Peyer's patch (tissue), 4 donors: ENCODE measurements around the gene TMCC3. TPM values are rescaled to one million over a fixed set of nuclear protein-coding genes. Genes with fewer than 3 reads are reported as not detected.
"Not testable (repeated sequence)": the region's sequence is repeated elsewhere in the genome, so short reads cannot be mapped to it uniquely, and the experiment has no call there.

Experiments
- DNase-seq, 3 donors: peaks; one replicate each; pipeline ENCODE4 v3.0.0-alpha.2; 2017 to 2019
- H3K27ac ChIP-seq, 4 donors: fragments of 200-600 bp; sonication (generic); one replicate each; pipeline ENCODE4 v1.5.1; 2016 to 2019
- H3K27me3 ChIP-seq, 2 donors: fragments of 200-600 bp; sonication (generic); one replicate each; pipeline ENCODE4 v1.5.1; 2019
- H3K36me3 ChIP-seq, 3 donors: fragments of 200-600 bp; sonication (generic); one replicate each; pipeline ENCODE4 v1.5.1; 2016 to 2019
- H3K4me1 ChIP-seq, 4 donors: fragments of 200-600 bp; sonication (generic); one replicate each; pipeline ENCODE4 v1.5.1; 2016 to 2019
- H3K4me3 ChIP-seq, 4 donors: fragments of 200-600 bp; sonication (generic); 1 replicate in 3 of 4; 2 replicates in 1 of 4; pipeline ENCODE4 v1.5.1; 2016 to 2019; ENCODE audit warnings: mild to moderate bottlenecking in 1 of 4
- H3K9me3 ChIP-seq, 4 donors: fragments of 200-600 bp; sonication (generic); one replicate each; pipeline ENCODE4 v1.5.1; 2016 to 2019; ENCODE audit warnings: mild to moderate bottlenecking in 1 of 4
- CTCF ChIP-seq, 6 experiments: fragments of 450-650 bp in 4 of 6; fragments of 200-600 bp in 2 of 6; sonication (generic) in 1 of 6; IDR thresholded peaks; one replicate each; pipeline ENCODE4 v1.5.1; 2017 to 2019; ENCODE audit warnings: antibody characterized with exemption in 6 of 6, mild to moderate bottlenecking in 3 of 6, moderate library complexity in 1 of 6
- POLR2A ChIP-seq, 2 donors: fragments of 450-650 bp; IDR thresholded peaks; one replicate each; pipeline ENCODE4 v1.5.1; 2017; ENCODE audit warnings: antibody characterized with exemption in 2 of 2, mild to moderate bottlenecking in 2 of 2, moderate library complexity in 2 of 2
- total RNA-seq, 4 donors: library from RNA; depleted of rRNA; stranded (reverse); fragments of >200 nt; gene quantifications; one replicate each; pipeline ENCODE4 v1.1.0, GENCODE V29; 2016

TMCC3 gene
- 10 to 100 TPM; 15.7 to 50.3 (median 32.1) TPM for total RNA-seq

GRCh38 chr12:94650143-94651056 lies at the start of gene TMCC3:
TMCC3 (minus strand) TSS chr12:94650557; CDS start chr12:94650430, 127 bp downstream.
- TF ChIP-seq POLR2A (IDR thresholded peaks at IDR 0.05) (peak; percentile 46 to 47), CTCF (IDR thresholded peaks at IDR 0.05) (no peak)
- H3K9me3 ChIP-seq: no peaks in the 10 kb centered on the region
- no peaks in the 10 kb centered on the region for H3K36me3 ChIP-seq
- H3K4me1 ChIP-seq: peaks cover 0 to 5% (median 2%) of the 10 kb centered on the region in 4 donors
- peak; percentile 41 to 75 (median 70) for DNase-seq
- H3K27ac ChIP-seq: peak within 1 kb of the TSS; percentile 71 to 85 (median 76)
- H3K4me3 ChIP-seq: peak within 1 kb of the TSS; percentile 76 to 99 (median 84)
- H3K27me3 ChIP-seq: no peaks in the 10 kb centered on the region

- no peak for TF ChIP-seq CTCF (IDR thresholded peaks at IDR 0.05)
- no peak for TF ChIP-seq POLR2A (IDR thresholded peaks at IDR 0.05)
- no peaks in the 10 kb centered on the region for H3K9me3 ChIP-seq
- no peaks in the 10 kb centered on the region for H3K27me3 ChIP-seq
- H3K4me1 ChIP-seq: no peaks in the 10 kb centered on the region
- H3K27ac ChIP-seq: no peak overlapping the region
- no peak for DNase-seq
- H3K36me3 ChIP-seq: no peaks in the 10 kb centered on the region
- no peak overlapping the region for H3K4me3 ChIP-seq
These were observed 49.4 kb upstream of the TMCC3 start for GRCh38 chr12:94699801-94700200.

GRCh38 chr12:94698578-94698977 lies 48.2 kb upstream of the TMCC3 start:
- no peaks in the 10 kb centered on the region for H3K4me1 ChIP-seq
- no peak for DNase-seq
- no peak for TF ChIP-seq CTCF (IDR thresholded peaks at IDR 0.05)
- no peak for TF ChIP-seq POLR2A (IDR thresholded peaks at IDR 0.05)
- no peaks in the 10 kb centered on the region for H3K27me3 ChIP-seq
- H3K4me3 ChIP-seq: no peak overlapping the region
- H3K36me3 ChIP-seq: no peaks in the 10 kb centered on the region
- no peak overlapping the region for H3K27ac ChIP-seq
- H3K9me3 ChIP-seq: no peaks in the 10 kb centered on the region

GRCh38 chr12:94697631-94698030 lies 47.3 kb upstream of the TMCC3 start:
- Histone ChIP-seq H3K27me3 (no peaks in the 10 kb centered on the region), H3K4me1 (no peaks in the 10 kb centered on the region), H3K4me3 (no peak overlapping the region), H3K27ac (no peak overlapping the region), H3K9me3 (no peaks in the 10 kb centered on the region), H3K36me3 (no peaks in the 10 kb centered on the region)
- DNase-seq: no peak
- TF ChIP-seq CTCF (IDR thresholded peaks at IDR 0.05) (no peak), POLR2A (IDR thresholded peaks at IDR 0.05) (no peak)

- H3K4me1 ChIP-seq: no peaks in the 10 kb centered on the region
- DNase-seq: no peak
- H3K27ac ChIP-seq: no peak overlapping the region
- H3K9me3 ChIP-seq: no peaks in the 10 kb centered on the region
- H3K36me3 ChIP-seq: no peaks in the 10 kb centered on the region
- no peak overlapping the region for H3K4me3 ChIP-seq
- TF ChIP-seq POLR2A (IDR thresholded peaks at IDR 0.05) (no peak), CTCF (IDR thresholded peaks at IDR 0.05) (no peak)
- H3K27me3 ChIP-seq: no peaks in the 10 kb centered on the region
These were observed 44.4 kb upstream of the TMCC3 start for GRCh38 chr12:94694732-94695131.

- not testable (repeated sequence) for H3K36me3 ChIP-seq, DNase-seq, H3K4me3 ChIP-seq, H3K9me3 ChIP-seq, H3K4me1 ChIP-seq, H3K27me3 ChIP-seq, H3K27ac ChIP-seq
These were observed 42.5 kb upstream of the TMCC3 start for GRCh38 chr12:94692826-94693225.
